Activated B cell treated with CpG ODN at 0.5 μM for 24 hours (primary cell): Measurements from ENCODE around the gene SIDT1. TPM values are rescaled to one million over a fixed set of nuclear protein-coding genes. Genes with fewer than 3 reads are reported as not detected.

Source experiments
- ATAC-seq: fragments of 200-7000 bp; cut with Tn5 transposase; one replicate; pipeline ENCODE4 v1.10.0; 2021; ENCODE audit warnings: low read depth, mild to moderate bottlenecking, moderate library complexity
- CTCF ChIA-PET: fragments of 350-600 bp; sonication (Branson Sonifier 250); formaldehyde crosslinking; loops from one replicate; lab custom pipeline; 2021; ENCODE audit warnings: antibody characterized with exemption; lab: Charles Lee
- POLR2A ChIA-PET: fragments of 350-600 bp; sonication (Branson Sonifier 250); formaldehyde crosslinking; loops from one replicate; lab custom pipeline; 2021; ENCODE audit warnings: antibody characterized with exemption; lab: Charles Lee
- DNase-seq: peaks from one replicate; pipeline ENCODE4 v3.0.0; 2022
- H3K27ac Mint-ChIP-seq: one replicate; pipeline ENCODE4 v1.8.0; 2020; ENCODE audit warnings: mixed read lengths
- H3K27me3 Mint-ChIP-seq: one replicate; pipeline ENCODE4 v1.8.0; 2021; ENCODE audit warnings: mixed read lengths
- H3K36me3 Mint-ChIP-seq: one replicate; pipeline ENCODE4 v1.8.0; 2021; ENCODE audit warnings: low read depth, mixed read lengths
- H3K4me1 Mint-ChIP-seq: one replicate; pipeline ENCODE4 v1.8.0; 2021; ENCODE audit warnings: mixed read lengths
- H3K4me3 Mint-ChIP-seq: one replicate; pipeline ENCODE4 v1.8.0; 2020; ENCODE audit warnings: mild to moderate bottlenecking, mixed read lengths
- H3K9me3 Mint-ChIP-seq: one replicate; pipeline ENCODE4 v1.8.0; 2020; ENCODE audit warnings: mixed read lengths
- intact Hi-C: fragments of 100-400 bp; cut with micrococcal nuclease; formaldehyde crosslinking; loops from one replicate; pipeline ENCODE4 v1.15.1; 2024
- total RNA-seq: library from RNA; stranded (reverse); gene quantifications from 2 replicates; pipeline ENCODE4 v1.2.3, GENCODE V29; 2022
- TF ChIP-seq, protein P1 (sequence below): fragments of 200-600 bp; IDR thresholded peaks from one replicate; pipeline ENCODE4 v1.8.0; 2022; ENCODE audit warnings: antibody characterized with exemption, mild to moderate bottlenecking

SIDT1 gene
- 35.7 and 44.9 TPM in 2 replicates for total RNA-seq

- TF ChIP-seq, protein P1, sequence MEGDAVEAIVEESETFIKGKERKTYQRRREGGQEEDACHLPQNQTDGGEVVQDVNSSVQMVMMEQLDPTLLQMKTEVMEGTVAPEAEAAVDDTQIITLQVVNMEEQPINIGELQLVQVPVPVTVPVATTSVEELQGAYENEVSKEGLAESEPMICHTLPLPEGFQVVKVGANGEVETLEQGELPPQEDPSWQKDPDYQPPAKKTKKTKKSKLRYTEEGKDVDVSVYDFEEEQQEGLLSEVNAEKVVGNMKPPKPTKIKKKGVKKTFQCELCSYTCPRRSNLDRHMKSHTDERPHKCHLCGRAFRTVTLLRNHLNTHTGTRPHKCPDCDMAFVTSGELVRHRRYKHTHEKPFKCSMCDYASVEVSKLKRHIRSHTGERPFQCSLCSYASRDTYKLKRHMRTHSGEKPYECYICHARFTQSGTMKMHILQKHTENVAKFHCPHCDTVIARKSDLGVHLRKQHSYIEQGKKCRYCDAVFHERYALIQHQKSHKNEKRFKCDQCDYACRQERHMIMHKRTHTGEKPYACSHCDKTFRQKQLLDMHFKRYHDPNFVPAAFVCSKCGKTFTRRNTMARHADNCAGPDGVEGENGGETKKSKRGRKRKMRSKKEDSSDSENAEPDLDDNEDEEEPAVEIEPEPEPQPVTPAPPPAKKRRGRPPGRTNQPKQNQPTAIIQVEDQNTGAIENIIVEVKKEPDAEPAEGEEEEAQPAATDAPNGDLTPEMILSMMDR: no peak
- ChIA-PET POLR2A (interaction anchor here (1.7 kb wide), 1 partner anchor 17 kb away, joined by 8 read pairs; the partner anchor contains the start of gene SPICE1), CTCF (interaction anchor here (1.0 kb wide), 1 partner anchor 38 kb away, joined by 3 read pairs; no protein-coding TSS in a partner anchor)
- intact Hi-C loops: loop anchor here (1.0 to 5.0 kb wide), 7 partner anchors 14 to 970 kb away; partner anchors contain the start of genes ATG3, NAA50, SLC35A5 and SPICE1
- Mint-ChIP-seq H3K27ac (peak within 1 kb of the TSS; percentile 100), H3K36me3 (peaks cover 25% of the 10 kb centered on the region), H3K4me1 (peaks cover 47% of the 10 kb centered on the region), H3K27me3 (peaks cover 2% of the 10 kb centered on the region), H3K4me3 (peak within 1 kb of the TSS; percentile 98), H3K9me3 (no peaks in the 10 kb centered on the region)
- ATAC-seq: peak; percentile 80
- peak; percentile 49 for DNase-seq
Observed at GRCh38 chr3:113531826-113532697, at the start of gene SIDT1. SIDT1 (plus strand) TSS chr3:113532555; CDS start chr3:113533022, 467 bp downstream.

- ChIA-PET CTCF (no interaction called here), POLR2A (no interaction called here)
- H3K27ac Mint-ChIP-seq: no peak overlapping the region
- H3K4me1 Mint-ChIP-seq: peaks cover 11% of the 10 kb centered on the region
- no peaks in the 10 kb centered on the region for H3K9me3 Mint-ChIP-seq
- ATAC-seq: no peak
- TF ChIP-seq, protein P1: no peak
- H3K27me3 Mint-ChIP-seq: no peaks in the 10 kb centered on the region
- DNase-seq: no peak
- intact Hi-C loops: no loop called here
- peaks cover 27% of the 10 kb centered on the region for H3K36me3 Mint-ChIP-seq
- H3K4me3 Mint-ChIP-seq: no peak overlapping the region
Observed at GRCh38 chr3:113485161-113485609, 47.2 kb upstream of the SIDT1 start.

DNA sequence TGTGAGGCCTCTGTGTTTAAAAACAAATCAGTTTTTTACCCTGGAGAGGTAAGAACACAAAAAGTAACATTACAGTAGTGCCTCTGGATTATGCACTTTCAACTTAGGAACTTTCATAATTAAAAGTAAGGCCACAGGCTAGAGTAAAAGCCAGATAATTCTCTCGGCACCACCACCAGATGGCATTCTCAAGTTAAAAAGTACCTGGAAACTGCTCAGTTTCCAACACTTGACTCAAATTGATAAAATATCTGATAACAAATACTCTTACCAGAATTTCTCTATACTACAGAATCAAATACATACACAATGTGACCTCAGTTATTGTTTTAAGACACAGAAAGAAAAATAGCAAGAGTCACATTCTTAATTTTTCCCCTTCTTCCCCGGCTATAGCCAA, 37.3 kb upstream of the SIDT1 start:
- Mint-ChIP-seq H3K36me3 (peaks cover 23% of the 10 kb centered on the region), H3K4me3 (no peak overlapping the region), H3K27ac (no peak overlapping the region), H3K4me1 (no peaks in the 10 kb centered on the region), H3K27me3 (no peaks in the 10 kb centered on the region), H3K9me3 (no peaks in the 10 kb centered on the region)
- TF ChIP-seq, protein P1: no peak
- ChIA-PET CTCF (interaction anchor here (0.7 to 4.1 kb wide), 10 partner anchors 20 to 250 kb away, joined by 3 to 49 read pairs (median 4); partner anchors contain the start of genes NAA50 and SPICE1), POLR2A (no interaction called here)
- DNase-seq (no peak), ATAC-seq (no peak)
- intact Hi-C loops: loop anchor here (1.0 to 2.0 kb wide), 7 partner anchors 19 to 444 kb away; partner anchors contain the start of gene SIDT1

- no peaks in the 10 kb centered on the region for H3K27me3 Mint-ChIP-seq
- intact Hi-C loops: no loop called here
- H3K4me1 Mint-ChIP-seq: no peaks in the 10 kb centered on the region
- H3K4me3 Mint-ChIP-seq: no peak overlapping the region
- no peak for ATAC-seq
- TF ChIP-seq, protein P1: no peak
- CTCF ChIA-PET: interaction anchor here (1.3 to 4.1 kb wide), 6 partner anchors 18 to 417 kb away, joined by 3 to 49 read pairs (median 10); partner anchors contain the start of genes NAA50 and SPICE1
- peaks cover 18% of the 10 kb centered on the region for H3K36me3 Mint-ChIP-seq
- H3K9me3 Mint-ChIP-seq: no peaks in the 10 kb centered on the region
- no peak for DNase-seq
- POLR2A ChIA-PET: interaction anchor here (2.2 kb wide), 1 partner anchor 18 kb away, joined by 6 read pairs; the partner anchor contains the start of gene SPICE1
- H3K27ac Mint-ChIP-seq: no peak overlapping the region
Observed at GRCh38 chr3:113496924-113497323, 35.4 kb upstream of the SIDT1 start.
